ENCODE results near the gene PSMD11.

DNA sequence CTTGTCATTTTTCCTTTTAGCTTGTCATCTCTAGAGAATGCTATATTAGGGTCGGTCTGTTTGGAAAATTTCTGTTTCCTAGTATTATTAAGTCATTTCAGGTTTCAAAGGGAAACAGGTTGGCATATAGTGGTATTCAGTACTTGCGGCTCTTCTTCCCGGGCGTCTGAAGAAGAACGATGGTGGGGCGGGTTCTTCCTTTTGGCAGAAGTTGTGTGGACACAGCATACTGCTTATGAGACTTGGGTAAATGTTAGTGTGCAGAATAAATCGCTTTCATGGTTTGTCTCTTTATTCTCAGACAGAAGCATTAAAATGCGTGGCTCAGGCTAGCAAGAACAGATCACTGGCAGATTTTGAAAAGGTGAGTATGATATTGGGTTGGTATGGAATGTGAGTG, 32.9 kb downstream of the PSMD11 start:
- TF ChIP-seq, protein P1, sequence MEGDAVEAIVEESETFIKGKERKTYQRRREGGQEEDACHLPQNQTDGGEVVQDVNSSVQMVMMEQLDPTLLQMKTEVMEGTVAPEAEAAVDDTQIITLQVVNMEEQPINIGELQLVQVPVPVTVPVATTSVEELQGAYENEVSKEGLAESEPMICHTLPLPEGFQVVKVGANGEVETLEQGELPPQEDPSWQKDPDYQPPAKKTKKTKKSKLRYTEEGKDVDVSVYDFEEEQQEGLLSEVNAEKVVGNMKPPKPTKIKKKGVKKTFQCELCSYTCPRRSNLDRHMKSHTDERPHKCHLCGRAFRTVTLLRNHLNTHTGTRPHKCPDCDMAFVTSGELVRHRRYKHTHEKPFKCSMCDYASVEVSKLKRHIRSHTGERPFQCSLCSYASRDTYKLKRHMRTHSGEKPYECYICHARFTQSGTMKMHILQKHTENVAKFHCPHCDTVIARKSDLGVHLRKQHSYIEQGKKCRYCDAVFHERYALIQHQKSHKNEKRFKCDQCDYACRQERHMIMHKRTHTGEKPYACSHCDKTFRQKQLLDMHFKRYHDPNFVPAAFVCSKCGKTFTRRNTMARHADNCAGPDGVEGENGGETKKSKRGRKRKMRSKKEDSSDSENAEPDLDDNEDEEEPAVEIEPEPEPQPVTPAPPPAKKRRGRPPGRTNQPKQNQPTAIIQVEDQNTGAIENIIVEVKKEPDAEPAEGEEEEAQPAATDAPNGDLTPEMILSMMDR (IDR thresholded peaks at IDR 0.05) = no peak
- no peak for TF ChIP-seq POLR2A (IDR thresholded peaks at IDR 0.05)
